IPS-18c (cell line): ENCODE measurements around the gene MED4.
A peak's percentile ranks its signal among the peaks of the same experiment; 100 is the strongest.
"Not testable (repeated sequence)": the region's sequence is repeated elsewhere in the genome, so short reads cannot be mapped to it uniquely, and the experiment has no call there.

Source experiments
- H3K4me3 ChIP-seq: 2 replicates; pipeline ENCODE4 v1.7.0; 2013; ENCODE audit warnings: low read depth, mild to moderate bottlenecking, low read length, moderate library complexity; ENCODE audit not compliant: insufficient read depth
- H3K9me3 ChIP-seq: one replicate; pipeline ENCODE4 v1.6.1; 2013; ENCODE audit warnings: mild to moderate bottlenecking, low read length, moderate library complexity; ENCODE audit not compliant: control insufficient read depth, insufficient read depth

MED4 gene

DNA sequence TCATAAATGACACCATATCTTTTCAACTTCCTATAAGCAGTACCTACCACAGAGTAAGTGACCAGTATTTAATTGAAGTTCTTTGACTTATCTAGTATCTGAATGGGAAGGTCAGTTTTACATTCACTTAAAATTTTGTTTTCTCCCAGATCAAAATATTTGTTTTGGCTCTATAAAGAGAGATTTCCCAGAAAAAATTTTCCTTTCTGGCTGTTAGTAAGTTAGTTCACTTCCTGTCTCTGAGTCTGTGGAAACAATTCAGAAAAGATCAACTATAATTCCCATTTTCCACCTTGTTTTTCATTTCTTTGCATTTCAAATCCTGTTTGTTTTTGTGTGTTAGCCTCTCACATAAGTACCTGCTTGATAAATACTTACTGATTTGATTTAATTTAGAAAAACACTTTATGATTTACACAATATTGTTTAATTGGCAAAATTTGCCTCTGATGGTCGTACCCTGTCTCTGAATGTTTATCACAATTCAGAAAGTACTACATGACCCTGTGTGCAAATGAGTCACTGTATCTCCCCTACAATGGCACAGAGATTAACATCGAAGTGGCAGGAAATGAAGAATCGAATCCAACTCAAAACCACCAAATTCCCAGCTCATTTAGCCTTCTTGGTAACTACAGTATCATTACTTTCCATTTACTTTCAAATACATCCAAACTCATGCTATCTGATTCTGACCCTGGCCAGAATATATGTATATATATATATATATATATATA lies 15.4 kb upstream of the MED4 start:
- no peak overlapping the region for H3K4me3 ChIP-seq
- no peaks in the 10 kb centered on the region for H3K9me3 ChIP-seq

DNA sequence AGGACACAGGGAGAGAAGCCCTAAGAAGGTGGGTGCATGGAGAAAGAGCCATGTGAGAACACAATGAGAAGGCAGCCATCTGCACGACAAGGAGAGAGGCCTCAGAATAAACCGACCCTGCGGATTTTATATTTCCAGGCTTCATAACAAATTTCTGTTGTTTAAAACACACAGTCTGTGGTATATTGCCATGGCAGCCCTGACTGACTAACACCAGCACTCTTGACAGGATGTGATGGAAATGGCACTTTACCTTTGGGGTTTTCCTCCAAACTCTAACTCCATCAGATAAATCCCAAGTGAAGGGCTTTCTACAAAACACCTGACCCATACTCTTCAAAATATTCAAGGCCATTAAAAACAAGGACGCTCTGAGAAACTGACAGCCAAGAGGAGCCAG lies 13.2 kb upstream of the MED4 start:
- Histone ChIP-seq H3K9me3 (no peaks in the 10 kb centered on the region), H3K4me3 (no peak overlapping the region)

DNA sequence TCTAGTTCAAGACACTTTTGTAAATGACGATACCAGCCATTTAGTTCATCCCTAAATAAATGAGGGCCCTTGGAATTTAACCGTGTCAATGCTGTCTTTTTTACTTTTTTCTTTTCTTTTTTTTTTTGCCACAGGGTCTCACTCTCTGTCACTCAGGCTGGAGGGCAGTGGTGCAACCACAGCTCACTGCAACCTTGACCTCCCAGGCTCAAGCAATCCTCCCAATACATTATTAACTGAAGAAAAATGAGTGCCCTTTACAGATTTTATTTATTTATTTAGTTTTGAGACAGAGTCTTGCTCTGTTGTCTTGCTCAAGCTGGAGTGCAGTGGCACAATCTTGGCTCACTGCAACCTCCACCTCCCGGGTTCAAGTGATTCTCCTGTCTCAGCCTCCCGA lies 2.9 kb upstream of the MED4 start:
- no peak overlapping the region for H3K4me3 ChIP-seq
- no peaks in the 10 kb centered on the region for H3K9me3 ChIP-seq

DNA sequence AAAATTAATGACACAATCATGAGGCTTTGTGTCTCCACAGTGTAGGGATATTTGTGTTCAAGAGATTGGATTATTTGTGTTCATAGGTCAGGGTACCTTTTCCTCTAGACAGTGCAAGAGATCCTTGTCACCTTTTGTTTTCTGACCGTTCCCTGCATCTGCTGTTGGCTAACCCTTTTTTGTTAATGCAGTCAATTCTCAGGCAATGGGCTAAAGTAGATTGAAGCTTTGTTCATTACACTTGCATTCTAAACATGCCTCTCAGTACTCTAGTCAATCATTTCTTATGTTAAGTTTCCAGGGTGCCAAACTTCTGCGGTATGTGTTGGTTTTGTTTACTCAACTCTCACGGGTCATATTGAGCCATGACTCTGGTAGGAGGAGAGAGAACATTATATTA lies 1.8 kb upstream of the MED4 start:
- Histone ChIP-seq H3K4me3 (no peak overlapping the region), H3K9me3 (no peaks in the 10 kb centered on the region)

DNA sequence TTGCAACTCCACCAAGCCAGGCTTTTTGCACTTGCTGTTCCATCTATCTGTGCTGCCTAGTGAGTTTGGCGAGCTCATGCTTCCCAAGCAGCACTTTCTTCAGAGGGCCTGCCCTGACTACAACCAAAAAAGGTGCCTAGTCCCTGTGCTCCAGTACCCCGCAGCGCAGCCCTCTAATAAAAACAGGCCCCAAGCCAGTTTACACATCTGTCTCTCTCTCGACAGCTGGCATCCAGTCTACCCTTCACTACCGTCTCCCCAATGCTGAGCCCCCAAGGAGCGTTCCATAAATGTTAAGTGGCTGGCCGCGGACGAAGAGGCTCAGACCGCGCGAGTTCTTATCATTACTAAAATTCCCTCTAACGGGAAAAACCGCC lies 512 bp downstream of the MED4 start:
- peak overlapping the region; percentile 94 for H3K4me3 ChIP-seq
- H3K9me3 ChIP-seq = no peaks in the 10 kb centered on the region

DNA sequence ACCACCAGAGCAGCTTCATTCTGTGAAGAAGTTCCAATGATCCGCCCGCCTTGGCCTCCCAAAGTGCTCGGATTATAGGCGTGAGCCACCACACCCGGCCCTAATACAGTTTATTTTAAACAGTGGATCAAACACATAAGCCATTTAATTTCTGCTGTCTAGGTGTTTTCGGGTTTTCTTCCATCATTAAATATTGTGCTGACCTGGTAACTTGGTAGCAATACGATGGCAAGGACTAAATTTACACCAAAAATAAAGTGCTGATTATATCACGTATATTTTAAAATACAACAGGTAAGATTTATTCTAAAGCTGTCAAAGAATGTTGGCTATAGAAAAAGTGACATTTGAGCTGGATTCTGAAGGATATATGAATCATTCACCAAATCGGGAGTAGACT lies 1.3 kb downstream of the MED4 start:
- Histone ChIP-seq H3K9me3 (no peaks in the 10 kb centered on the region), H3K4me3 (peak overlapping the region; percentile 94; the same call in 1 of the 2 replicates)

DNA sequence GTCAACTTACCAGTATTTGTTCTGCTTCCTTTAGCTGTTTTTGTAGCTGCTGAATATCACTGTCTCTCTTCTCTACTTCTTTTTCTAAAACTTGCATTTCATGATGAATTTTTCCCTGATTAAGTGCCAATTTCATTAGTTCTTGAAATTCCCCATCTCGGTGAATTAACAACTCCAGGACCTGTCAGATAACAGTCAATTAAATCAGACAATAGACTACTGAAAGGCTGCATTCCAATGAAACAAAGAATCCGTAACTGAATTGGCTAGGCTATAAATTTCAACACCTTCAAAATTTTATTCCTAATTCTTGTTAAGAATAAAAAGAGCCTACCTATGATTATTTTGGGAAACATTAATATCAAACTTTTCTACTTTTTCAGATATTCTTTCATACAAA lies 8.6 kb downstream of the MED4 start:
- Histone ChIP-seq H3K9me3 (no peaks in the 10 kb centered on the region), H3K4me3 (no peak overlapping the region)

DNA sequence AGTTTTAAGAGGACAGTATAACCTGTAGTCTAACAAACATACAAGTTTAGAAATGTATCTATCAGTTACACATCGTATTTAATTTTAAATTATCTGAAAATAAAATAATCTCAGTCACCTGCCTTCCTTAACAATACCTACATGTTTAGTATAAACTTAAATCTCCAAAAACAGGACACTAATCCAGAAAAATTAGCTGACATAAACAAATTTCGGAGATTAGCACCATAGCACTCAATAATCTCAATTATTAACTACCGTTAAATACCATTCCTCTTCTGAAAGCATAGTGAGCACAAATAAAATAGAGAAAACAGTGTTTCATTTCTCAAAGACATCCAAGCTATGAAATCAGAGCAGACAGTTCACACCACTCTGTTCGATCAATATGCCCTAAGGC lies 13.2 kb downstream of the MED4 start:
- Histone ChIP-seq H3K4me3 (no peak overlapping the region), H3K9me3 (no peaks in the 10 kb centered on the region)

DNA sequence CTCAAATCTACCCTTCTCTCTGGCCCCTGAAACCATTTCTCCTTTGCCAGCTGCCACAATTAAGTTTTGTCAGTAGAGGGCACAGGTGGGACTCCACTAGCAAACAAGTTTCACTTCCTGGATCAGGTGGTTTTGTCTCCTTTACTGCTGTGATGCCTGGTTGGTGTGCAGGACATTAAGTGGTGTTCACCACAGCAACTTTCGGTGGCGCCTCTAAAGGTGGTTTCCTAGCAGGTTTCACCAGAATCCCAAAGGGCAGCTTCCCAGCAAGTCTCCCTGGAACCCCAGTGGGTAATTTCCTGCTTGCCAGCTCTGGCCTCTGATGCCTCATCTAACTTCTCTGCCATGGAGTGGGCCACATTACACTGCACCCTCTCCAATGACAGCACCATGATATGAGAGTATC lies 16.6 kb downstream of the MED4 start:
- Histone ChIP-seq H3K4me3 (no peak overlapping the region), H3K9me3 (no peaks in the 10 kb centered on the region)

DNA sequence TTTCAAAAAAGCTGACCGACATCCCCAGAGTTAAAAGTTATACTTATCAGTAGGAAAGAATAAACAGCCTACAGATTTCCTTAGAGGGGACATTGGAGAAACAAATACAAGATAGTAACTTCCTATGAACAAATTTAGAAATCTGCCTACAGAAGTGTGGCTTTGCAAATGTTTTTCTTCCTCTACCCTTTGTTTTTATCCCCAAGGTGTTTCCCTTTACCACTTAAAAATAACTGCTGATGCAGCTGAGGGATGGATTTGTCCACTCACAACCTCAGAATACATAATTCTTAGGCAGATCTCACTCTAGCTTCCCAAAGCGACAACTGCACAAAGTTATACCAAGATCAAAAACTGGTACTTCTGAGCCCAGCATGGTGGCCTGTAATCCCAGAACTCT lies 20.9 kb downstream of the MED4 start:
- H3K9me3 ChIP-seq = peaks cover 17% of the 10 kb centered on the region
- H3K4me3 ChIP-seq = no peak overlapping the region

DNA sequence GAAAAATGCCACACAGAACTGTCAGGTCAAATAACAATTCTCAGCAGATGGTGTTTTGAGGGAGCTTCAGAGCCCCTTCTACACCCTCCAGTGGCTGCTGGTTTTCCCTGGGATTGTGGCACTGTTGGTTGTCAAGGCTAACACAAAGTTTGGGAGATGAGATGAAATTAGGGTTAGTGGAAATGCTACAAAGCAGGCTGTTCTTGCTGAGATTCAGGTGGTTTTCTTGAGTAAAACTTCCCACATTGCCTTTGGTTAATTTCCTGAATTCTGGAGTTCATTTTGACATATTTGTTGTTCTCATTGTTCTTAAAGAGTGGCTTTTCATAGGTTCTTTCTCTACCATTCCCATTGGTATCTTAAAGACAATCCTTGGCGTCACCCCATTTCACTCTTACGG lies 22.1 kb downstream of the MED4 start:
- H3K4me3 ChIP-seq = no peak overlapping the region
- peaks cover 20% of the 10 kb centered on the region for H3K9me3 ChIP-seq

DNA sequence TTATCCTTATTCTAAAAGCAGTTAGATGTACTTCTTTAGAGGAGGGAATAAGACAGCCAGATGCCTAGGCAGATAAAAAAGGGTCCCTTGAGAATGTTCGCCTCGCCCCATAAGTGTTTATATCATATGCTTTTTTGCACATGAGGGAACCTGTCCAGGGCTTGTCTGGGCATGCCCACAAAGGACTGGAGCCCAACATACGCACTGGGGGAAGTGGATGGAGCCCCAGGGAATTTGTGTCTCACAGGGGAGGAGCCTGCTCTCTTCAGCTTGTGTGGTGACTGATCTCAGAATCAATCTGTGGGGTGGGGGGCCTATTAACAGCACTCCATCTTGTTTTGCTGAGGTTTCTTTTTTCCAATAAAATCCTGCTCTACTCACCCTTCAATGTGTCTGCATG lies 22.6 kb downstream of the MED4 start:
- no peak overlapping the region for H3K4me3 ChIP-seq
- peaks cover 20% of the 10 kb centered on the region for H3K9me3 ChIP-seq

DNA sequence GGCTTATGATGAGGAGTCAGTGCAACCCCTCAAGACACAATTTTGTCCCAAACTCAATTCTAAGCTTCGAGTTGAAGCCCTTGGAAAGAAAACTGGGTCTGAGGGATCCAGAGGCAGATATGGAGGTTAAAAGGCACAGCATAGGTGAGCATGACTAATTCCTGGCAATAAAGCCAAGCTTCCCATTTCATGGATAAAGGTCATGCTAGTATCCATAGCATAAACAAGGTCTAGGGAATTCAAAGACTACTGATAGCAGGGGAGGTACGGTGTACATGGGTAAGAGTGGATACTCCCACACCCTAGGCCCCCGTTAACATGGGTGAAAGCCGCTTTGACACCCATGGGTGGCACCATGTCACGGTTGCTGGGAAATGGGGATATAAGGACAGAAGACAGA lies 24.0 kb downstream of the MED4 start:
- peaks cover 29% of the 10 kb centered on the region for H3K9me3 ChIP-seq
- no peak overlapping the region; the same call in 1 of the 2 replicates for H3K4me3 ChIP-seq

DNA sequence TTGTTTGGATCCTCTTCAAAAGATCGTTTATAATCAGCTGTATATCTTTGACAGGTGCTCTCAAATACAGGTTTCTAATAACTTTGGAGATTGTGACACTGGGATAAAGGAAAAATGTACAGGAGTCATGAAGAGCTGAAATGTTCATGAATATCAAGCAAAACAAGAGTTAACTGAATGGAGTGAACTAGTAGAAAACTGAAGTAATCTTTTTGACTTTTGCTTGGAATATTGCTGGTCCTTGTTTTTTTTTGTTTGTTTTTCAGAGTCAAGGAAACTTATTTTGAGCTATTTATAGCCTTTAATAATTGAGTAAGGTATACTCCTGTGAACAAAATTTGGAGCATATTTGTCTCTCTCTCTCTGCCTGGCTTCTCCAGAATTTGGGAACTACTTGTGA lies 25.3 kb downstream of the MED4 start:
- peaks cover 29% of the 10 kb centered on the region for H3K9me3 ChIP-seq
- no peak overlapping the region for H3K4me3 ChIP-seq

DNA sequence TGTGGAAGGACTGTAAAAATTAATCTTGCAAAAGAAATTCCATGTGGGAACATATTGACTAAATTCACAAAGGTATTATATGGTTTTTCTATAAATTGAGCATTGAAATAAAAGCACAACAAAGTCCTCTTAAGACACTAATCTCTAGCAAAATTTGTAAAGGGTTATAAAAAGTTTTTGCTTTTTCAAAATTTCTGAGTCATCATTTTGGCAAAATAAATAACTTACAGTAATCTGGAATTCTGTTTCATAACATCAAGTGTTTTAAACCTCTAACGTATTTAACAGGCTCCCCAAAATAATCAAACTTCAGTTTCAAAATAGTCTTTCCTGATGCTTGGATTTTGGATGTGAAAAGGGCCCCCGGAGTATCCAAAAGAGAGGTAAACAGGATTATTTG lies 26.0 kb downstream of the MED4 start:
- no peak overlapping the region for H3K4me3 ChIP-seq
- peaks cover 29% of the 10 kb centered on the region for H3K9me3 ChIP-seq

DNA sequence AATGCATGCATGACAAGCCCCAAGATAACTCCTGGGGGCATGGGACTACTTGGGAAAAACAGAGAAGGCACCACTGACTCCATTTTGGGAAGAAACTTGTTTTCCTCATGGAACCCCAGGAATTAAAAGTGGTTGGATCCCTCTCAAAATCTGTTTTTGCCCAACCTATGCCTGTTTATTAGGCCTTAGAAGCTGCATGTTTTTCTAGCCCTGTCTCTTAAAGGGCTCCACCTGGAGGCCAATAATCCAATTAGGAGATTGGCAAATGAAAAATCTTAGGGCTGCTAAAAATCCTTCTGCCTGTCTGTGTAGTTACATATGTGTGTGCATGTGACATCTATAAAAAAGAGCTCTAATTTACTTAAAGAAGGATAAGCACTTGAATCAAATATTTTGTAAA lies 26.9 kb downstream of the MED4 start:
- H3K4me3 ChIP-seq = no peak overlapping the region
- peaks cover 29% of the 10 kb centered on the region for H3K9me3 ChIP-seq

DNA sequence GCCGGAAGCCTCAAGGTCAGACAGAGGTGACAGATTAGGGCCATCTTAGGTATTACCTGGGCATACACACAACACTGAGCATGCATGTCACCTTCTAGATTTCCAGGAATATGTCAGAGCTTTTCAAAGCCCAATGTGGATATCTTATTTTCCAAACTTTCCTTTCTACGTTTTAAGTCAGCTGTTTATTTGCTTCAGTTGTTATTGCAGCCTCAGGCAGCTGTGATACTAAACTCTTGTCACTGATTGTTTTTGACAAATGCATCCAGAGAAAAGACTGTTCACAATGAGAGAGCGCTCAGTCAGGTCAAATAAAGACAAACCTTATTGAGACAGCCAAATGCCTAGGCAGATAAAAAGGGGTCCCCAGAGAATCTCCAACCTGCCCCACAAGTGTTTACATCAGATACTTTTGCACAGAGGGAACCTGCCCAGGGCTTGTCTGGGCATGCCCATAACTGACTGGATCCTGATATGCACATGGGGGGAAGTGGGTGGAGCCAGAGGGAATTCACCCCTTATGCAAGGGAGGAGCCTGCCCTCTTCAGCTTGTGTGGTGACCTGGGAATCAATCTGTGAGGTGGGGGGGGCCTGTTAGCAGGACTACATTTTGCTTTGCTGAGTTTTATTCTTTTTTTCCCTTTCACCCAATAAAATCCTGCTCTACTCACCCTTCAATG lies 28.5 kb downstream of the MED4 start:
- Histone ChIP-seq H3K4me3 (no peak overlapping the region), H3K9me3 (peaks cover 23% of the 10 kb centered on the region)

DNA sequence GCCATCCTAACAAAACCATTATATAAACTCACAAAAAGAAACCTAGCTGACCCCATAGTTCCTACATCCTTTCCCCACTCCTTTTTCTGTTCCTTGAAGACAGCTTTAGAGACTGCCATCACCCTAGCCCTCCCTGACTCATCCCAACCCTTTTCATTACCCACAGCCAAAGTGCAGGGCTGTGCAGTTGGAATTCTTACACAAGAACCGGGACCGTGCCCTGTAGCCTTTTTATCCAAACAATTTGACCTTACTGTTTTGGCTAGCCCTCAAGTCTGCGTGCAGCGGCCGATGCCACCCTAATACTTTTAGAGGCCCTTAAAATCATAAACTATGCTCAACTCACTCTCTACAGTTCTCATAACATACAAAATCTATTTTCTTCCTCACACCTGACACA lies 35.0 kb downstream of the MED4 start:
- H3K9me3 ChIP-seq, H3K4me3 ChIP-seq: not testable (repeated sequence)

DNA sequence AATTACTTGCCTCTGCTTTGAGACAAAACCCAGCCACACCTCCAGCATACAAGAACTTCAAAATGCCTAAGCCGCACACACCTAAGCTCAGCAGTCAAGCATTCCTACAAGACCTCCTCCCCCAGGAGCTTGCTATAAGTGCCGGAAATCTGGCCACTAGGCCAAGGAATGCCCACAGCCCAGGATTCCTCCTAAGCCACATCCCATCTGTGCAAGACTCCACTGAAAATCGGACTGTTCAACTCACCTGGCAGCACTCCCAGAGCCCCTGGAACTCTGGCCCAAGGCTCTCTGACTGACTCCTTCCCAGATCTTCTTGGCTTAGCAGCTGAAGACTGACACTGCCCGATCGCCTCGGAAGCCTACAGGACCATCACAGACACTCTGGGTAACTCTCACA lies 36.4 kb downstream of the MED4 start:
- not testable (repeated sequence) for H3K9me3 ChIP-seq, H3K4me3 ChIP-seq
